Stimulated activated CD4-positive, alpha-beta T cell treated with anti-CD3 and anti-CD28 coated beads, Interleukin-15, amount 100 ng/mL, for 24 hours (primary cell): ENCODE results near the gene CLRN1.

Experiments
- DNase-seq: peaks from one replicate; pipeline ENCODE4 v3.0.0-alpha.2; 2020

The CLRN1 gene

GRCh38 chr3:150913133-150913922, 59.2 kb downstream of the CLRN1 start:
- no peak for DNase-seq

GRCh38 chr3:150912501-150912900, 60.0 kb downstream of the CLRN1 start:
- DNase-seq: no peak

- no peak for DNase-seq
These were observed 60.8 kb downstream of the CLRN1 start for GRCh38 chr3:150911771-150912170.

GRCh38 chr3:150906461-150906860, 66.1 kb downstream of the CLRN1 start:
- DNase-seq: no peak

- no peak for DNase-seq
These were observed 66.8 kb downstream of the CLRN1 start for GRCh38 chr3:150905746-150906145.

- DNase-seq: no peak
These were observed 67.2 kb downstream of the CLRN1 start, which contains the start of gene MINDY4B for GRCh38 chr3:150905339-150905738. Gene MINDY4B, minus strand, starts transcription at chr3:150905439. Its CDS starts 0 bp downstream, at chr3:150905439.

- DNase-seq: no peak
These were observed 69.5 kb downstream of the CLRN1 start for GRCh38 chr3:150902988-150903387.

GRCh38 chr3:150901793-150902192, 70.7 kb downstream of the CLRN1 start:
- DNase-seq: no peak

GRCh38 chr3:150899141-150899540, 73.4 kb downstream of the CLRN1 start:
- DNase-seq: no peak

GRCh38 chr3:150898046-150898754, 74.3 kb downstream of the CLRN1 start:
- DNase-seq: no peak

- DNase-seq: no peak
These were observed 74.9 kb downstream of the CLRN1 start for GRCh38 chr3:150897592-150897991.

- DNase-seq: no peak
These were observed 81.7 kb downstream of the CLRN1 start for GRCh38 chr3:150890831-150891230.

- no peak for DNase-seq
These were observed 82.2 kb downstream of the CLRN1 start for GRCh38 chr3:150890295-150890694.

GRCh38 chr3:150889106-150889505, 83.4 kb downstream of the CLRN1 start:
- DNase-seq: no peak

GRCh38 chr3:150887031-150887430, 85.5 kb downstream of the CLRN1 start:
- no peak for DNase-seq

GRCh38 chr3:150885535-150885934, 87.0 kb downstream of the CLRN1 start:
- no peak for DNase-seq

- no peak for DNase-seq
These were observed 93.4 kb downstream of the CLRN1 start for GRCh38 chr3:150878996-150879575.

GRCh38 chr3:150878290-150878689, 94.2 kb downstream of the CLRN1 start:
- DNase-seq: no peak

- DNase-seq: no peak
These were observed 95.2 kb downstream of the CLRN1 start for GRCh38 chr3:150877303-150877702.

GRCh38 chr3:150876611-150877265, 95.8 kb downstream of the CLRN1 start:
- DNase-seq: no peak
